Endothelial cell of umbilical vein (primary cell): ENCODE data around the gene PSMD13. TPM values are rescaled to one million over a fixed set of nuclear protein-coding genes. Genes with fewer than 3 reads are reported as not detected.

Source experiments
- BruUV-seq: library from RNA; stranded (reverse); fragments of 400-500 nt; replicated peaks from 2 replicates; lab custom pipeline; 2021; lab: Mats Ljungman, UMichigan
- CTCF ChIA-PET: fragments of 300-600, 350-600 bp; sonication (Branson Sonifier 250); formaldehyde crosslinking; loops from one replicate; lab custom pipeline; 2021; ENCODE audit warnings: antibody characterized with exemption, inconsistent platforms; lab: Charles Lee
- POLR2A ChIA-PET: fragments of 300-600, 350-600 bp; sonication (Branson Sonifier 250); formaldehyde crosslinking; loops from one replicate; lab custom pipeline; 2021; ENCODE audit warnings: antibody characterized with exemption, inconsistent platforms; lab: Charles Lee
- DNase-seq: peaks from one replicate; pipeline ENCODE4 v3.0.0-alpha.2; 2011; ENCODE audit warnings: low read depth, low spot score
- FAIRE-seq: peaks from 2 replicates; lab custom pipeline; 2011; peaks lifted over from hg19 to GRCh38; lab: Jason Lieb, UNC
- H2AFZ ChIP-seq: 2 replicates; pipeline ENCODE4 v1.6.0; 2012; ENCODE audit warnings: low read depth, low read length, control low read depth, inconsistent platforms
- H3K27ac ChIP-seq: 2 replicates; pipeline ENCODE4 v1.5.1; 2011; ENCODE audit warnings: low read depth, mild to moderate bottlenecking, control low read depth, low read length, moderate library complexity; ENCODE audit not compliant: insufficient read depth
- H3K27me3 ChIP-seq, 2 experiments: 2 replicates each; pipeline versions ENCODE4 v1.6.0 to v1.6.1; 2011; ENCODE audit warnings: low read length in 2 of 2, mixed read lengths in 1 of 2; ENCODE audit not compliant: control insufficient read depth in 2 of 2, insufficient read depth in 2 of 2
- H3K36me3 ChIP-seq, 2 experiments: 2 replicates in 1 of 2; 3 replicates in 1 of 2; pipeline ENCODE4 v1.5.1; 2011; ENCODE audit warnings: low read length in 2 of 2, mild to moderate bottlenecking in 1 of 2, moderate library complexity in 1 of 2; ENCODE audit not compliant: control insufficient read depth in 2 of 2, insufficient read depth in 2 of 2; ENCODE audit errors: extremely low read depth in 1 of 2
- H3K4me1 ChIP-seq: 3 replicates; pipeline ENCODE4 v1.5.1; 2011; ENCODE audit warnings: mild to moderate bottlenecking, low read length; ENCODE audit not compliant: control insufficient read depth, insufficient read depth; ENCODE audit errors: extremely low read depth
- H3K4me2 ChIP-seq: 2 replicates; pipeline ENCODE4 v1.6.1; 2011; ENCODE audit warnings: low read length, control low read depth, mixed read lengths; ENCODE audit not compliant: insufficient read depth
- H3K4me3 ChIP-seq, 3 experiments: fragments of 200-600 bp in 1 of 3; sonication (generic), shearing (Covaris generic) in 1 of 3; replicated peaks in 1 of 3; 2 replicates each; pipeline ENCODE4 v1.5.1; 2011 to 2016; ENCODE audit warnings: control low read depth in 3 of 3, low read length in 3 of 3, mild to moderate bottlenecking in 2 of 3, inconsistent platforms in 1 of 3, low read depth in 1 of 3, moderate library complexity in 1 of 3; ENCODE audit not compliant: insufficient read depth in 1 of 3
- H3K79me2 ChIP-seq: 2 replicates; pipeline ENCODE4 v1.6.0; 2012; ENCODE audit warnings: low read length, inconsistent platforms; ENCODE audit not compliant: control insufficient read depth, insufficient read depth
- H3K9ac ChIP-seq: replicated peaks from 2 replicates; pipeline ENCODE3; 2011; ENCODE audit warnings: low read length, control low read depth; ENCODE audit not compliant: insufficient read depth; ENCODE audit errors: extremely low read depth
- H3K9me1 ChIP-seq: replicated peaks from 3 replicates; pipeline ENCODE4 v1.6.0; 2011; ENCODE audit warnings: mild to moderate bottlenecking, low read length; ENCODE audit not compliant: control insufficient read depth, insufficient read depth; ENCODE audit errors: extremely low read depth
- H3K9me3 ChIP-seq: replicated peaks from 2 replicates; pipeline ENCODE4 v1.5.1; 2012; ENCODE audit warnings: low read length, inconsistent platforms; ENCODE audit not compliant: control insufficient read depth, insufficient read depth
- H4K20me1 ChIP-seq: replicated peaks from 2 replicates; pipeline ENCODE3; 2011; ENCODE audit warnings: mild to moderate bottlenecking, low read length; ENCODE audit not compliant: control insufficient read depth, insufficient read depth; ENCODE audit errors: extremely low read depth
- CTCF ChIP-seq, 2 donors: IDR thresholded peaks; 1 replicate in 1 of 2; 2 replicates in 1 of 2; pipeline ENCODE4 v1.5.1; 2011; ENCODE audit warnings: low read length in 2 of 2, mild to moderate bottlenecking in 2 of 2, moderate library complexity in 2 of 2, control low read depth in 1 of 2, inconsistent platforms in 1 of 2, low read depth in 1 of 2; ENCODE audit not compliant: insufficient read depth in 1 of 2; ENCODE audit errors: extremely low read depth in 1 of 2
- EZH2 ChIP-seq: IDR thresholded peaks from 2 replicates; pipeline ENCODE4 v1.6.1; 2012; ENCODE audit warnings: borderline replicate concordance, low read depth, mild to moderate bottlenecking, moderate library complexity, low read length, inconsistent platforms; ENCODE audit not compliant: severe bottlenecking
- FOS ChIP-seq: IDR thresholded peaks from 2 replicates; pipeline ENCODE4 v1.6.1; 2011; ENCODE audit warnings: mild to moderate bottlenecking, low read length, moderate library complexity, borderline replicate concordance; ENCODE audit not compliant: insufficient read depth
- JUN ChIP-seq: IDR thresholded peaks from 2 replicates; pipeline ENCODE4 v1.6.1; 2011; ENCODE audit warnings: borderline replicate concordance, low read depth; ENCODE audit not compliant: insufficient read length, insufficient read depth
- MYC ChIP-seq: IDR thresholded peaks from one replicate; pipeline ENCODE4 v1.6.1; 2011; ENCODE audit warnings: mild to moderate bottlenecking, low read depth, low read length
- POLR2AphosphoS5 ChIP-seq: IDR thresholded peaks from 2 replicates; pipeline ENCODE4 v1.6.1; 2012; ENCODE audit warnings: low read depth, mild to moderate bottlenecking, control low read depth, low read length, moderate library complexity; ENCODE audit not compliant: insufficient read depth
- dilution Hi-C: fragments of 300-500 bp; cut with MboI; formaldehyde crosslinking; loops from one replicate; pipeline ENCODE4 v1.15.0; 2019; ENCODE audit warnings: low sequenced_read_pairs; ENCODE audit not compliant: extremely low pct_ligation_motif_present
- intact Hi-C: fragments of 100-400 bp; cut with micrococcal nuclease; formaldehyde crosslinking; loops from one replicate; pipeline ENCODE4 v1.10.0; 2022
- polyA plus RNA-seq, 4 experiments: library from polyadenylated mRNA; depleted of rRNA in 3 of 4; stranded (reverse) in 3 of 4; unstranded in 1 of 4; fragments of >200 nt; gene quantifications; 2 replicates each; pipeline versions ENCODE4 v1.2.1 to v1.2.3, GENCODE V29; 2011 to 2012; ENCODE audit warnings: missing spikeins in 1 of 4
- total RNA-seq: library from RNA; stranded (reverse); gene quantifications from 2 replicates; pipeline ENCODE4 v1.2.3, GENCODE V29; 2021

Gene PSMD13
- total and polyA plus RNA-seq, 2 donors (not counting 3 experiments of a cell fraction or from before 2014, with no cell fraction given), result 168 to 214 TPM

GRCh38 chr11:206002-206384, 30.8 kb upstream of the PSMD13 start:
- Histone ChIP-seq H3K36me3 (peaks cover 7 to 27% of the 10 kb centered on the region in 2 experiments), H4K20me1 (no peaks in the 10 kb centered on the region), H2AFZ (no peak overlapping the region), H3K27ac (no peak overlapping the region), H3K9me1 (no peaks in the 10 kb centered on the region), H3K9me3 (no peaks in the 10 kb centered on the region), H3K4me1 (peaks cover 23% of the 10 kb centered on the region), H3K4me3 (peak overlapping the region in 1 of 3 experiments; percentile 74), H3K79me2 (peaks cover 43% of the 10 kb centered on the region), H3K4me2 (peak overlapping the region; percentile 63), H3K9ac (peak overlapping the region; percentile 96), H3K27me3 (no peaks in the 10 kb centered on the region)
- TF ChIP-seq JUN (no peak), MYC (no peak), FOS (no peak), EZH2 (no peak), CTCF (IDR thresholded peaks at IDR 0.05; ENCODE audit: extremely low read depth in 1 of 2, insufficient read depth in 1 of 2, low read depth in 1 of 2, low read length in 2 of 2) (no peak), POLR2AphosphoS5 (no peak)
- POLR2A ChIA-PET, result no interaction called here
- FAIRE-seq (no peak), DNase-seq (no peak)
- CTCF ChIA-PET, result interaction anchor here (1.6 kb wide), 1 partner anchor 45 kb away, joined by 6 read pairs; no protein-coding TSS in a partner anchor
- no TSS peak for BruUV-seq
- dilution Hi-C loops (no loop called here), intact Hi-C loops (loop anchor here (5.0 kb wide), 2 partner anchors 101 to 151 kb away; partner anchors contain the start of gene IFITM2)
